Trophoblast cell (in vitro differentiated cells and primary cell): ENCODE data around the gene TMEM132C.

ENCODE experiments used
- DNase-seq, 2 donors: peaks; one replicate each; pipeline ENCODE4 v3.0.0-alpha.2; 2016
- H2AFZ ChIP-seq: 2 replicates; pipeline ENCODE4 v1.6.1; 2013; ENCODE audit warnings: low read length, moderate library complexity, mild to moderate bottlenecking; ENCODE audit not compliant: insufficient read depth, poor library complexity
- H2AK5ac ChIP-seq: 2 replicates; pipeline ENCODE4 v1.6.1; 2013; ENCODE audit warnings: mild to moderate bottlenecking, low read length
- H2BK120ac ChIP-seq: 2 replicates; pipeline ENCODE4 v1.6.1; 2013; ENCODE audit warnings: low read length, mild to moderate bottlenecking, moderate library complexity; ENCODE audit not compliant: insufficient read depth, poor library complexity
- H2BK12ac ChIP-seq: 2 replicates; pipeline ENCODE4 v1.6.1; 2013; ENCODE audit warnings: mild to moderate bottlenecking, low read length, moderate library complexity
- H2BK5ac ChIP-seq: 2 replicates; pipeline ENCODE4 v1.6.1; 2013; ENCODE audit warnings: low read length, low read depth, moderate library complexity, mild to moderate bottlenecking; ENCODE audit not compliant: poor library complexity
- H3K14ac ChIP-seq: 2 replicates; pipeline ENCODE4 v1.6.1; 2013; ENCODE audit warnings: mild to moderate bottlenecking, low read length
- H3K18ac ChIP-seq: 2 replicates; pipeline ENCODE4 v1.6.1; 2013; ENCODE audit warnings: mild to moderate bottlenecking, low read length
- H3K23ac ChIP-seq: 2 replicates; pipeline ENCODE4 v1.6.1; 2013; ENCODE audit warnings: low read length
- H3K27ac ChIP-seq: 2 replicates; pipeline ENCODE4 v1.5.1; 2013; ENCODE audit warnings: low read depth, mild to moderate bottlenecking, inconsistent platforms, low read length, moderate library complexity
- H3K27me3 ChIP-seq: 2 replicates; pipeline ENCODE4 v1.6.1; 2013; ENCODE audit warnings: inconsistent platforms, mild to moderate bottlenecking, low read length, moderate library complexity; ENCODE audit not compliant: insufficient read depth
- H3K36me3 ChIP-seq, 2 experiments: 1 replicate in 1 of 2; 2 replicates in 1 of 2; pipeline ENCODE4 v1.6.1; 2013; ENCODE audit warnings: low read length in 2 of 2, mild to moderate bottlenecking in 2 of 2, moderate library complexity in 1 of 2; ENCODE audit not compliant: insufficient read depth in 2 of 2, control insufficient read depth in 1 of 2
- H3K4ac ChIP-seq: 2 replicates; pipeline ENCODE4 v1.6.1; 2013; ENCODE audit warnings: low read depth, mild to moderate bottlenecking, low read length, moderate library complexity
- H3K4me1 ChIP-seq, 2 experiments: 1 replicate in 1 of 2; 2 replicates in 1 of 2; pipeline ENCODE4 v1.6.1; 2013; ENCODE audit warnings: low read length in 2 of 2, mild to moderate bottlenecking in 2 of 2, moderate library complexity in 1 of 2; ENCODE audit not compliant: insufficient read depth in 2 of 2, control insufficient read depth in 1 of 2
- H3K4me2 ChIP-seq: 2 replicates; pipeline ENCODE4 v1.6.1; 2013; ENCODE audit warnings: inconsistent platforms, mild to moderate bottlenecking, low read length, moderate library complexity
- H3K4me3 ChIP-seq: 2 replicates; pipeline ENCODE4 v1.5.1; 2013; ENCODE audit warnings: mild to moderate bottlenecking, low read depth, low read length, inconsistent platforms
- H3K79me1 ChIP-seq: one replicate; pipeline ENCODE4 v1.6.1; 2013; ENCODE audit warnings: low read length
- H3K79me2 ChIP-seq: 2 replicates; pipeline ENCODE4 v1.6.1; 2013; ENCODE audit warnings: low read length, mild to moderate bottlenecking; ENCODE audit not compliant: control insufficient read depth, insufficient read depth, poor library complexity
- H3K9ac ChIP-seq: 2 replicates; pipeline ENCODE4 v1.6.1; 2013; ENCODE audit warnings: mild to moderate bottlenecking, low read length
- H3K9me3 ChIP-seq: 2 replicates; pipeline ENCODE4 v1.6.1; 2013; ENCODE audit warnings: low read depth, mild to moderate bottlenecking, control low read depth, inconsistent platforms, low read length; ENCODE audit not compliant: insufficient read depth
- H4K12ac ChIP-seq: 2 replicates; pipeline ENCODE4 v1.6.1; 2013; ENCODE audit warnings: low read depth, mild to moderate bottlenecking, low read length, moderate library complexity
- H4K8ac ChIP-seq: 2 replicates; pipeline ENCODE4 v1.6.1; 2013; ENCODE audit warnings: low read depth, mild to moderate bottlenecking, low read length, moderate library complexity
- H4K91ac ChIP-seq: one replicate; pipeline ENCODE4 v1.6.1; 2013; ENCODE audit warnings: low read depth, mild to moderate bottlenecking, low read length, moderate library complexity
- WGBS: extraction: QIAGEN DNeasy Blood & Tissue Kit; methylation state at CpG from one replicate; pipeline ENCODE4 v1.1.7; 2013; ENCODE audit warnings: missing lambda C conversion rate; ENCODE audit not compliant: insufficient read length, insufficient coverage; ENCODE audit errors: extremely low coverage; 5-methylcytosine and 5-hydroxymethylcytosine counted together

TMEM132C gene

GRCh38 chr12:128693771-128694170 is 426.8 kb downstream of the TMEM132C start:
- H3K18ac ChIP-seq = no peak overlapping the region
- no peak overlapping the region for H3K4me2 ChIP-seq
- no peaks in the 10 kb centered on the region for H3K4me1 ChIP-seq
- DNase-seq = no peak
- no peaks in the 10 kb centered on the region for H3K27me3 ChIP-seq
- no peak overlapping the region for H4K8ac ChIP-seq
- no peak overlapping the region for H4K12ac ChIP-seq
- WGBS = no CpG with 5 or more reads among the region's 8 CpGs
- peaks cover 3% of the 10 kb centered on the region for H3K9me3 ChIP-seq
- no peaks in the 10 kb centered on the region for H3K79me2 ChIP-seq
- no peak overlapping the region for H2AFZ ChIP-seq
- no peak overlapping the region for H3K27ac ChIP-seq
- H3K9ac ChIP-seq = no peak overlapping the region
- no peak overlapping the region for H3K4me3 ChIP-seq
- no peaks in the 10 kb centered on the region for H3K36me3 ChIP-seq
- H2BK120ac ChIP-seq = no peak overlapping the region
- no peaks in the 10 kb centered on the region for H3K79me1 ChIP-seq
- no peak overlapping the region for H2BK12ac ChIP-seq
- H3K14ac ChIP-seq = no peak overlapping the region
- no peak overlapping the region for H3K23ac ChIP-seq
- no peak overlapping the region for H2BK5ac ChIP-seq
- no peak overlapping the region for H3K4ac ChIP-seq
- H4K91ac ChIP-seq = no peak overlapping the region
- no peak overlapping the region for H2AK5ac ChIP-seq

GRCh38 chr12:128694445-128694844 is 427.5 kb downstream of the TMEM132C start:
- no peak overlapping the region for H3K23ac ChIP-seq
- H4K91ac ChIP-seq = no peak overlapping the region
- H3K27ac ChIP-seq = no peak overlapping the region
- no peak overlapping the region for H4K12ac ChIP-seq
- H3K79me1 ChIP-seq = no peaks in the 10 kb centered on the region
- no peak overlapping the region for H3K9ac ChIP-seq
- H3K36me3 ChIP-seq = no peaks in the 10 kb centered on the region
- no peak overlapping the region for H4K8ac ChIP-seq
- no peak overlapping the region for H3K4me2 ChIP-seq
- no peak overlapping the region for H3K14ac ChIP-seq
- no peak overlapping the region for H3K18ac ChIP-seq
- no CpG with 5 or more reads among the region's 4 CpGs for WGBS
- H3K4me1 ChIP-seq = no peaks in the 10 kb centered on the region
- H3K4me3 ChIP-seq = no peak overlapping the region
- no peak overlapping the region for H2AFZ ChIP-seq
- H3K27me3 ChIP-seq = no peaks in the 10 kb centered on the region
- H3K9me3 ChIP-seq = peaks cover 3% of the 10 kb centered on the region
- H2BK5ac ChIP-seq = no peak overlapping the region
- no peaks in the 10 kb centered on the region for H3K79me2 ChIP-seq
- H2BK120ac ChIP-seq = no peak overlapping the region
- DNase-seq = no peak
- H2AK5ac ChIP-seq = no peak overlapping the region
- no peak overlapping the region for H3K4ac ChIP-seq
- no peak overlapping the region for H2BK12ac ChIP-seq

- no peak overlapping the region for H2AK5ac ChIP-seq
- no peak overlapping the region for H4K8ac ChIP-seq
- H3K14ac ChIP-seq = no peak overlapping the region
- no peaks in the 10 kb centered on the region for H3K27me3 ChIP-seq
- no peak for DNase-seq
- H3K4me3 ChIP-seq = no peak overlapping the region
- no peaks in the 10 kb centered on the region for H3K36me3 ChIP-seq
- H2BK12ac ChIP-seq = no peak overlapping the region
- H3K4me2 ChIP-seq = no peak overlapping the region
- no peak overlapping the region for H3K4ac ChIP-seq
- WGBS = no CpG with 5 or more reads among the region's 22 CpGs
- H3K79me1 ChIP-seq = no peaks in the 10 kb centered on the region
- peaks cover 3% of the 10 kb centered on the region for H3K9me3 ChIP-seq
- no peak overlapping the region for H2BK120ac ChIP-seq
- no peak overlapping the region for H4K91ac ChIP-seq
- no peak overlapping the region for H3K18ac ChIP-seq
- no peak overlapping the region for H3K9ac ChIP-seq
- no peak overlapping the region for H3K27ac ChIP-seq
- H4K12ac ChIP-seq = no peak overlapping the region
- H2BK5ac ChIP-seq = no peak overlapping the region
- H3K79me2 ChIP-seq = no peaks in the 10 kb centered on the region
- H3K23ac ChIP-seq = no peak overlapping the region
- H2AFZ ChIP-seq = no peak overlapping the region
- no peaks in the 10 kb centered on the region for H3K4me1 ChIP-seq
Observed at GRCh38 chr12:128695697-128696096, 428.7 kb downstream of the TMEM132C start.

- Histone ChIP-seq H3K4me2 (no peak overlapping the region), H3K9me3 (peaks cover 3% of the 10 kb centered on the region), H2BK120ac (no peak overlapping the region), H3K4me3 (no peak overlapping the region), H2BK5ac (no peak overlapping the region), H3K4ac (no peak overlapping the region), H2BK12ac (no peak overlapping the region), H3K14ac (no peak overlapping the region), H3K27me3 (no peaks in the 10 kb centered on the region), H3K36me3 (no peaks in the 10 kb centered on the region), H4K91ac (no peak overlapping the region), H3K79me1 (no peaks in the 10 kb centered on the region), H2AFZ (no peak overlapping the region), H3K79me2 (no peaks in the 10 kb centered on the region), H4K8ac (no peak overlapping the region), H3K23ac (no peak overlapping the region), H4K12ac (no peak overlapping the region), H3K18ac (no peak overlapping the region), H3K9ac (no peak overlapping the region), H3K4me1 (no peaks in the 10 kb centered on the region), H2AK5ac (no peak overlapping the region), H3K27ac (no peak overlapping the region)
- DNase-seq = no peak
- no CpG with 5 or more reads among the region's 12 CpGs for WGBS
Observed at GRCh38 chr12:128698301-128698972, 431.5 kb downstream of the TMEM132C start.
